HG02938 (cell line): ENCODE results near the gene RAB28.

ENCODE experiments used
- ATAC-seq: cut with Tn5 transposase; IDR thresholded peaks from one replicate; pipeline ENCODE4 v1.9.1; 2021; ENCODE audit warnings: mild to moderate bottlenecking, moderate library complexity; ENCODE audit not compliant: unreplicated experiment

RAB28 gene

DNA sequence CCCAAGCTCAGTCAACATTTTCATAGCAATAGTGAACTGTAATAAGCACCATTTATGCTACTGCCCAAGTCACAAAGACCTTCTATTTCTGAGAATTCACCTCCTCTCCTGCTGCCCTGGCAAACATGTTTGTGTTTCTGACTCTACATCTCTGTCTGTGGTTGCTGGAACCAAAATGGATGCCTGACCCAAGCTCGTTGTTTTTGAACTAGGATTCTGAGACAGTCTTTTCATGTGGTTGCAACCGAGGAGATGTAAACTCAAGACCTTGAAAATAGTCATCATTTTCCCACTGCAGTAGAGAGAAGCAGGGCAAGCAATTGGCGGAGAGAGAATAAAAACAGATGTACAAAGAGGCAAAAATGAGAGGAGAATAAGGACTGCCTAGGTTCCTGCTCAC, 160.2 kb downstream of the RAB28 start:
- no peak for ATAC-seq

DNA sequence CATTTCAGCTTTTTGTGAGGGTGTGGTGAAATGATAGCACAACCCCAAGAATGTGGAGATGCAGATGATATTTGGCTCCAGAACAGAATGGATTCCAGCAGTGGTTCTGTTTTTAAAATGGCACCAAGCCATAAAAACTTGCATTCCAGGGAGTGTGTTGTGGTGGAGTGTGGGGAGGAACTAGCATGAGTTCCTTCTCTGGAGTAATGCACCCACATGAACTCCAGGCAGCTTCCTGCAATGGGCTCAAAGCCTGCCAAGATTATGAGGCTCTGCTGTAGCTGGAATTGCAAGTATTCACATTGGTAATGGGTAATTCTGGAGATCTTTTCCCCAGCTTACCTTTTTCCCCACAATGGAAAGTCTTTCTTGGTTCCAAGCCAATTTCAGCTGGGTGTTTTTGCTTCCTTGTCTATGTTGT, 161.4 kb downstream of the RAB28 start:
- ATAC-seq, result no peak
